K562 (cell line): ENCODE data around the gene SLC4A11.

ENCODE experiments used
- FOXK1 ChIP-seq: sonication (generic); formaldehyde crosslinking; IDR thresholded peaks from 2 replicates; pipeline ENCODE4 v1.8.0; 2022; ENCODE audit warnings: missing genetic modification reagents, mild to moderate bottlenecking, borderline replicate concordance
- SIRT6 ChIP-seq: IDR thresholded peaks from one replicate; pipeline ENCODE4 v1.6.1; 2012; ENCODE audit warnings: low read depth, mild to moderate bottlenecking, control low read depth, inconsistent platforms, low read length, moderate library complexity

GRCh38 chr20:3237958-3238615 is 903 bp downstream of the SLC4A11 start:
- TF ChIP-seq FOXK1 (CRISPR knock-in tag), result no peak
- TF ChIP-seq SIRT6, result no peak
